GM23338 (cell line): ENCODE results near the gene CCDC183.

Experiments
- ETS1 ChIP-seq: IDR thresholded peaks from 2 replicates; pipeline ENCODE4 v1.6.1; 2016; ENCODE audit warnings: antibody characterized with exemption
- EZH2 ChIP-seq: fragments of 200-600 bp; sonication (generic); IDR thresholded peaks from one replicate; pipeline ENCODE4 v1.8.0; 2017; ENCODE audit warnings: antibody characterized with exemption, mild to moderate bottlenecking, low read depth; ENCODE audit not compliant: unreplicated experiment
- EZH2phosphoT487 ChIP-seq: fragments of 200-600 bp; sonication (generic); IDR thresholded peaks from one replicate; pipeline ENCODE4 v1.8.1; 2018; ENCODE audit warnings: antibody characterized with exemption; ENCODE audit not compliant: unreplicated experiment
- NANOG ChIP-seq: IDR thresholded peaks from 2 replicates; pipeline ENCODE4 v1.6.1; 2016; ENCODE audit warnings: antibody characterized with exemption, borderline replicate concordance
- POLR2AphosphoS5 ChIP-seq: IDR thresholded peaks from 2 replicates; pipeline ENCODE4 v1.6.1; 2016; ENCODE audit warnings: antibody characterized with exemption, low read depth
- REST ChIP-seq: IDR thresholded peaks from one replicate; pipeline ENCODE4 v1.6.1; 2018; ENCODE audit warnings: antibody characterized with exemption; ENCODE audit not compliant: unreplicated experiment
- STAT1 ChIP-seq: IDR thresholded peaks from one replicate; pipeline ENCODE4 v1.6.1; 2016; ENCODE audit warnings: antibody characterized with exemption; ENCODE audit not compliant: unreplicated experiment
- ZNF114 ChIP-seq: fragments of 250-450 bp; sonication (Bioruptor Pico); IDR thresholded peaks from 2 replicates; pipeline ENCODE4 v1.5.0; 2020; ENCODE audit warnings: mild to moderate bottlenecking, moderate library complexity
- ZNF331 ChIP-seq: fragments of 250-450 bp; sonication (Bioruptor Pico); IDR thresholded peaks from 2 replicates; pipeline ENCODE4 v1.5.0; 2020; ENCODE audit warnings: low read depth, mild to moderate bottlenecking, moderate library complexity
- TF ChIP-seq, protein P1 (sequence below), 2 experiments: fragments of 200-600 bp in 1 of 2; sonication (generic) in 1 of 2; conservative IDR thresholded peaks; 2 replicates each; pipeline versions ENCODE4 v1.5.1 to v1.6.1; 2016 to 2017; ENCODE audit warnings: antibody characterized with exemption in 2 of 2, low read depth in 2 of 2, mild to moderate bottlenecking in 2 of 2, moderate library complexity in 1 of 2
- TF ChIP-seq, protein P2 (sequence below): fragments of 250-450 bp; sonication (Bioruptor Pico); IDR thresholded peaks from 2 replicates; pipeline ENCODE4 v1.5.0; 2020; ENCODE audit warnings: mild to moderate bottlenecking, moderate library complexity

DNA sequence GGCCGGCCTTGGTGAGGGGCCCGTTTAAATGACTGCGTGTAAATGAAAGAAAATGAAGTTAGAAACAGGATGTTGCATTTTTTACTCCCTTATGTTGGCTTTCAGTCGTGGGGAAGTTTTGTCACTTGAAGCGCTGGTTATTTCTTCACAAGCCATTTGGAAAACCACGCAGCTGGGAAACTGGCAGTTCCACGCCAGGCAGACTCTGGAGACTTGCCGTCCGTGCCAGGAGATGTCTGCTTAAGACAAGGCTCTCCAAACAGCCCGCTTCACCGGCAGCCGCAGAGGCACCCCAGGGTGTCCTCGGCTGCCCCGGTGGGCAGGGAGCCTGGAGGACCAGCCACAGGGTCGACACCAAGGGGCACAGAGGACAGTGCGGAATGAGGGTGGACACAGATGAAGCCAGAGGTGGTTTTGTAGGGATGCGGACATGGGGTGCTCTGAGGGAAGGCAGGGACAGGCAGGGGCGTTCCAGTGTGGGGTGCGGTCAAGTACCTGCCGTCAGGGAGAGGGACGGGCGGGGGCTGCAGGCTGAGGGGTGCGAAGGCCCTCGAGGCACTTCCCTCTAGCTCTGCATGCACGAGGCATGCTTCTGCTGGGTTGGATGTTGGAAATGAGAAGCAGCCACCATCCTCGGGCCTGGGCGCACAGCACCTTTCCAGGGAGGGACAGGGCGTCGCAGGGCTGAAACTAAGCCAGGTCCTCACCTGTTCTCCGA is 35.0 kb downstream of the CCDC183 start:
- no peak for TF ChIP-seq EZH2
- TF ChIP-seq, protein P1, sequence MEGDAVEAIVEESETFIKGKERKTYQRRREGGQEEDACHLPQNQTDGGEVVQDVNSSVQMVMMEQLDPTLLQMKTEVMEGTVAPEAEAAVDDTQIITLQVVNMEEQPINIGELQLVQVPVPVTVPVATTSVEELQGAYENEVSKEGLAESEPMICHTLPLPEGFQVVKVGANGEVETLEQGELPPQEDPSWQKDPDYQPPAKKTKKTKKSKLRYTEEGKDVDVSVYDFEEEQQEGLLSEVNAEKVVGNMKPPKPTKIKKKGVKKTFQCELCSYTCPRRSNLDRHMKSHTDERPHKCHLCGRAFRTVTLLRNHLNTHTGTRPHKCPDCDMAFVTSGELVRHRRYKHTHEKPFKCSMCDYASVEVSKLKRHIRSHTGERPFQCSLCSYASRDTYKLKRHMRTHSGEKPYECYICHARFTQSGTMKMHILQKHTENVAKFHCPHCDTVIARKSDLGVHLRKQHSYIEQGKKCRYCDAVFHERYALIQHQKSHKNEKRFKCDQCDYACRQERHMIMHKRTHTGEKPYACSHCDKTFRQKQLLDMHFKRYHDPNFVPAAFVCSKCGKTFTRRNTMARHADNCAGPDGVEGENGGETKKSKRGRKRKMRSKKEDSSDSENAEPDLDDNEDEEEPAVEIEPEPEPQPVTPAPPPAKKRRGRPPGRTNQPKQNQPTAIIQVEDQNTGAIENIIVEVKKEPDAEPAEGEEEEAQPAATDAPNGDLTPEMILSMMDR (conservative IDR thresholded peaks at IDR 0.05; ENCODE audit: low read depth in 2 of 2): no peak
- TF ChIP-seq EZH2phosphoT487: no peak
- TF ChIP-seq POLR2AphosphoS5: no peak
- TF ChIP-seq ETS1: no peak
- TF ChIP-seq NANOG: no peak
- no peak for TF ChIP-seq REST
- TF ChIP-seq, protein P2, sequence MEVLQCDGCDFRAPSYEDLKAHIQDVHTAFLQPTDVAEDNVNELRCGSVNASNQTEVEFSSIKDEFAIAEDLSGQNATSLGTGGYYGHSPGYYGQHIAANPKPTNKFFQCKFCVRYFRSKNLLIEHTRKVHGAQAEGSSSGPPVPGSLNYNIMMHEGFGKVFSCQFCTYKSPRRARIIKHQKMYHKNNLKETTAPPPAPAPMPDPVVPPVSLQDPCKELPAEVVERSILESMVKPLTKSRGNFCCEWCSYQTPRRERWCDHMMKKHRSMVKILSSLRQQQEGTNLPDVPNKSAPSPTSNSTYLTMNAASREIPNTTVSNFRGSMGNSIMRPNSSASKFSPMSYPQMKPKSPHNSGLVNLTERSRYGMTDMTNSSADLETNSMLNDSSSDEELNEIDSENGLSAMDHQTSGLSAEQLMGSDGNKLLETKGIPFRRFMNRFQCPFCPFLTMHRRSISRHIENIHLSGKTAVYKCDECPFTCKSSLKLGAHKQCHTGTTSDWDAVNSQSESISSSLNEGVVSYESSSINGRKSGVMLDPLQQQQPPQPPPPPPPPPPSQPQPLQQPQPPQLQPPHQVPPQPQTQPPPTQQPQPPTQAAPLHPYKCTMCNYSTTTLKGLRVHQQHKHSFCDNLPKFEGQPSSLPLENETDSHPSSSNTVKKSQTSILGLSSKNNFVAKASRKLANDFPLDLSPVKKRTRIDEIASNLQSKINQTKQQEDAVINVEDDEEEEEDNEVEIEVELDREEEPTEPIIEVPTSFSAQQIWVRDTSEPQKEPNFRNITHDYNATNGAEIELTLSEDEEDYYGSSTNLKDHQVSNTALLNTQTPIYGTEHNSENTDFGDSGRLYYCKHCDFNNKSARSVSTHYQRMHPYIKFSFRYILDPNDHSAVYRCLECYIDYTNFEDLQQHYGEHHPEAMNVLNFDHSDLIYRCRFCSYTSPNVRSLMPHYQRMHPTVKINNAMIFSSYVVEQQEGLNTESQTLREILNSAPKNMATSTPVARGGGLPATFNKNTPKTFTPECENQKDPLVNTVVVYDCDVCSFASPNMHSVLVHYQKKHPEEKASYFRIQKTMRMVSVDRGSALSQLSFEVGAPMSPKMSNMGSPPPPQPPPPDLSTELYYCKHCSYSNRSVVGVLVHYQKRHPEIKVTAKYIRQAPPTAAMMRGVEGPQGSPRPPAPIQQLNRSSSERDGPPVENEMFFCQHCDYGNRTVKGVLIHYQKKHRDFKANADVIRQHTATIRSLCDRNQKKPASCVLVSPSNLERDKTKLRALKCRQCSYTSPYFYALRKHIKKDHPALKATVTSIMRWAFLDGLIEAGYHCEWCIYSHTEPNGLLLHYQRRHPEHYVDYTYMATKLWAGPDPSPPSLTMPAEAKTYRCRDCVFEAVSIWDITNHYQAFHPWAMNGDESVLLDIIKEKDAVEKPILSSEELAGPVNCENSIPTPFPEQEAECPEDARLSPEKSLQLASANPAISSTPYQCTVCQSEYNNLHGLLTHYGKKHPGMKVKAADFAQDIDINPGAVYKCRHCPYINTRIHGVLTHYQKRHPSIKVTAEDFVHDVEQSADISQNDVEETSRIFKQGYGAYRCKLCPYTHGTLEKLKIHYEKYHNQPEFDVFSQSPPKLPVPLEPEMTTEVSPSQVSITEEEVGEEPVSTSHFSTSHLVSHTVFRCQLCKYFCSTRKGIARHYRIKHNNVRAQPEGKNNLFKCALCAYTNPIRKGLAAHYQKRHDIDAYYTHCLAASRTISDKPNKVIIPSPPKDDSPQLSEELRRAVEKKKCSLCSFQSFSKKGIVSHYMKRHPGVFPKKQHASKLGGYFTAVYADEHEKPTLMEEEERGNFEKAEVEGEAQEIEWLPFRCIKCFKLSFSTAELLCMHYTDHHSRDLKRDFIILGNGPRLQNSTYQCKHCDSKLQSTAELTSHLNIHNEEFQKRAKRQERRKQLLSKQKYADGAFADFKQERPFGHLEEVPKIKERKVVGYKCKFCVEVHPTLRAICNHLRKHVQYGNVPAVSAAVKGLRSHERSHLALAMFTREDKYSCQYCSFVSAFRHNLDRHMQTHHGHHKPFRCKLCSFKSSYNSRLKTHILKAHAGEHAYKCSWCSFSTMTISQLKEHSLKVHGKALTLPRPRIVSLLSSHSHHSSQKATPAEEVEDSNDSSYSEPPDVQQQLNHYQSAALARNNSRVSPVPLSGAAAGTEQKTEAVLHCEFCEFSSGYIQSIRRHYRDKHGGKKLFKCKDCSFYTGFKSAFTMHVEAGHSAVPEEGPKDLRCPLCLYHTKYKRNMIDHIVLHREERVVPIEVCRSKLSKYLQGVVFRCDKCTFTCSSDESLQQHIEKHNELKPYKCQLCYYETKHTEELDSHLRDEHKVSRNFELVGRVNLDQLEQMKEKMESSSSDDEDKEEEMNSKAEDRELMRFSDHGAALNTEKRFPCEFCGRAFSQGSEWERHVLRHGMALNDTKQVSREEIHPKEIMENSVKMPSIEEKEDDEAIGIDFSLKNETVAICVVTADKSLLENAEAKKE (CRISPR knock-in tag): no peak
- TF ChIP-seq STAT1: no peak
- TF ChIP-seq ZNF114 (CRISPR knock-in tag): no peak
- no peak for TF ChIP-seq ZNF331 (CRISPR knock-in tag)
